GM19467 (cell line): ENCODE results near the gene SLC24A4.
"Not testable (repeated sequence)": the region's sequence is repeated elsewhere in the genome, so short reads cannot be mapped to it uniquely, and the experiment has no call there.

Experiments used
- ATAC-seq: cut with Tn5 transposase; IDR thresholded peaks from one replicate; pipeline ENCODE4 v1.9.1; 2021; ENCODE audit warnings: mild to moderate bottlenecking, moderate library complexity; ENCODE audit not compliant: unreplicated experiment

SLC24A4 gene

DNA sequence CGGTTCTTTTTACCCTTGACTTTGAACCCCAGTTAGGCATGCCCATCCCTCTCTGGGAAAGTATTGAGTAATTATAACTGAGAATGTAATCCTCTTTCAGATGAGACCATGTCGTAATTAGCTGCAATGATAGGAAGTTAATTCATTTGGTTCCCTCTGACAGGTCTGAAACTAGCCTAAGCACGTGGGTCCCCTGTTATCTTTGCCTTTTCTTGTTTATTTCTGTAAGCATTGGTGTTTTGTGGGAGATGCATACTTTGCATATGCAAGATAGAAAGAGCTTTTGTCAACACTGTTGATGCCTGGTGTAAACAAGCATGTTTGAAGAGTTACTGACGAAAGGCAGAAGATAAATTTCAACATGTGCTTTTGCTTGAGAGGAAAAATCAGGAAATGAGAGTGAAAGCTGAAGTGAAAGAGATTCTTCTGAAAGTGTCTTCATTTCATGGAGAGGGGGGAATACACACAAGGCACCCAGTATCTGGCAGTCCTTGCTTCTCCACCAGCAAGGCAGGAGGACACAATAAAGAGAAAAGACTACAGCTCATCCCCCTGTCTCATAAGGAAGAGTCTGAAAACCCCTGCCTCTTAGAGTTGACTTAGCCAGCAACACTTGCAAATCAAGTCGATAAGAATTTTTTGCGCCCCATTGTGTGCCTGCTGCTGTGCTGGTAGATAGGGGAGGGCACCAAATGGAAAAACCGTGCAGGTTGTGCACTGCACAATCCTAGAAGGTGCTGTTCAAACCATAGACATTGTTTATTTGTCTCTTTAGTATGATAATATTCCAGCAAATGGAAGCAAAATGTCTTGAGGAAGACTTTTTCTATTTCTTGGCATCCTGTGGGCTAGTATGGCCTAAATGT, 77.8 kb downstream of the SLC24A4 start:
- ATAC-seq = no peak

- no peak for ATAC-seq
These were observed 78.6 kb downstream of the SLC24A4 start for GRCh38 chr14:92401561-92401960.

GRCh38 chr14:92402500-92402899, 79.5 kb downstream of the SLC24A4 start:
- ATAC-seq = not testable (repeated sequence)

GRCh38 chr14:92404018-92404417, 81.1 kb downstream of the SLC24A4 start:
- no peak for ATAC-seq

DNA sequence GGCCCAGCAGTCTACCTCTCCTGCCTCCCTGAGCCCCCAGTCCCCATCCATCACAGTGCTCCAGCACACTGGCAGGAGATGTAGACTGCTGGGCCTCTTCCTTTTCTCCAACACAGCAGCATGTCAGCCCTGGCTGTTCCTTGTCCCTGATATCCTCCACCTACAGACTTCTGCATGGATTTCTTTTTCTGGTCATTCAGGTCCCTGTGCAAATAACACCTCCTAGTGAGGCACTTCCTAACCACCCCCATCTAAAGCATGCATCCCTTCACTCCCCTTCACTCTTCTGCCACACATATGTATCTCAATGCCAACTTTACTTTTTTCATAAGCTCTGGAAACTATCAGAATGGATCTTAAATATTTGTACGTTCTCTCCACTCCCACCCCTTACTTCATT, 81.5 kb downstream of the SLC24A4 start:
- no peak for ATAC-seq

GRCh38 chr14:92404938-92405337, 82.0 kb downstream of the SLC24A4 start:
- ATAC-seq = no peak

- no peak for ATAC-seq
These were observed 84.4 kb downstream of the SLC24A4 start for GRCh38 chr14:92407410-92407809.

DNA sequence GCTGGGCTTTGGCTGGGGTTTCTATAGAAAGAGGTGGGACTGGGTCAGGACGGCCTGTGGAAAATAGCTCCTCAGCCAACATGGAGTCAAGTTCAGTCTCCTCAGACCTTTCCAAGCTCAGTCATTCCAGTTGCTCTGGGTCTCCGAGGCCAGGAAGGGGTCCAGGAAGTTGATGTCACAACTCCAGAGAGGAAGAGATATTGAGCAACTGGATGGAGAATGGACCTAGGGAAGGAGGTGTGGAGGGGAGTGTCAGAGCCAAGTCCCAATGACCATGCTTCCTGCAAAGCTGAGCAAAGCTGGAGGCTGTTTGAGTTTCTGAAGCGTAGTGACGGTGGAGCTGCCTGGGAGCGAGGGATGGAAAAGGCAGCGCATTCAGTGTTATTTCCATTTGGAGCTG, 86.1 kb downstream of the SLC24A4 start:
- ATAC-seq = no peak

GRCh38 chr14:92411135-92411534, 88.2 kb downstream of the SLC24A4 start:
- ATAC-seq = no peak

DNA sequence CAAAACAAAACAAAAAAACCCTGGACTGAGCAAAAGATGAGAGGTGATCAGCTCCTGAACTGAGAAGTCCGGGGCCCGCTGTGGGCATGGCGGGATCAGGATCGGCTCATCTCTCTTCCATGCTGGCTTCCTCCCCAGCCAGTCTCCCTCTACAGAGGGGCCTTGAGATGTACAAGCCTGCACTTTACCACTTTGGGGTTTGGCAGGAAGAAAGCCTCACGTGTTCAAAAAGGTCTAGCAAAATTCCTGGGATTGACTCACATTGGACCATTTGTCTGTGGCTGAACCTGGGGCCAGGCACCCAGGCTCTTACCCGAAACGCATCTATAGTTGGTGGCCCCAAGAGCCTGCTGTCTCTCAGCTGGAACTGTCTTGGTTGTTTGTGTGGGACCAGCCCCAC, 89.0 kb downstream of the SLC24A4 start:
- no peak for ATAC-seq

DNA sequence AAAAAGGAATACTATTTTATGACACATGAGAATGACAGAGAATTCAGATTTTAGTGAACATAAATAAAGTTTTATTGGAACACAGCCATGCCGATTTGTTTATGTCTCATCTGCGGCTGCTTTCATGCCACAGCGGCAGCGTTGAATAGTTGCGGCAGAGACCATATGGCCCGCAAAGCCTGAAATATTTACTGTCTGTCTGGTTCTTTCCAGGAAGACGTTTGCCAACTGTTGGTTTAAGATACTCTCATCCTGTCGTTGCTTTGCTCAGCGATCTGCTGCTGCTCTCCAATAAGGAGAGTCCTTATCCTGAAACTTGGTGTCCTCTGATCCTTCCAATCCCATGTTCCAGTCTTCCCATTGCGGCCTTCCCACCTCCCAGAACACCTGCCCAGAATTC, 89.9 kb downstream of the SLC24A4 start:
- ATAC-seq = no peak

DNA sequence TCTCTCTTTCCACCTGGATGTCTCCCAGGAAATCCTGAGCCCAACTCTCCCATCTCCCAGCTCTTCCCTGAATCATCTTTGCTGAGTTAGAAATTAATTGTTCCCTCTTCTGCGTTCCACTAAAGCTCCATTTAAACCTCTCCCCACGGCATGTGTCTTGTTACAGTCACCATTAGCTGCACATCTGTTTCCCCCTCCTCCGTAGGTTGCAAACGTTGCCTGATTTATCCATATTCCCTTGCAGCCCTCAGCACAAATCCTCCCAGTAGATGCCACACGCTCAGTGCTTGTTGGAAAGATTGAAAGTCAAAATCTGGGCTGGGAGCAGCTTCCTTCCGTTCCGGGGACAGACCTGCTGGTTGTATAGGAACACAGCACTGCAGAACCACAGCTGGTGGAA, 90.4 kb downstream of the SLC24A4 start:
- no peak for ATAC-seq

DNA sequence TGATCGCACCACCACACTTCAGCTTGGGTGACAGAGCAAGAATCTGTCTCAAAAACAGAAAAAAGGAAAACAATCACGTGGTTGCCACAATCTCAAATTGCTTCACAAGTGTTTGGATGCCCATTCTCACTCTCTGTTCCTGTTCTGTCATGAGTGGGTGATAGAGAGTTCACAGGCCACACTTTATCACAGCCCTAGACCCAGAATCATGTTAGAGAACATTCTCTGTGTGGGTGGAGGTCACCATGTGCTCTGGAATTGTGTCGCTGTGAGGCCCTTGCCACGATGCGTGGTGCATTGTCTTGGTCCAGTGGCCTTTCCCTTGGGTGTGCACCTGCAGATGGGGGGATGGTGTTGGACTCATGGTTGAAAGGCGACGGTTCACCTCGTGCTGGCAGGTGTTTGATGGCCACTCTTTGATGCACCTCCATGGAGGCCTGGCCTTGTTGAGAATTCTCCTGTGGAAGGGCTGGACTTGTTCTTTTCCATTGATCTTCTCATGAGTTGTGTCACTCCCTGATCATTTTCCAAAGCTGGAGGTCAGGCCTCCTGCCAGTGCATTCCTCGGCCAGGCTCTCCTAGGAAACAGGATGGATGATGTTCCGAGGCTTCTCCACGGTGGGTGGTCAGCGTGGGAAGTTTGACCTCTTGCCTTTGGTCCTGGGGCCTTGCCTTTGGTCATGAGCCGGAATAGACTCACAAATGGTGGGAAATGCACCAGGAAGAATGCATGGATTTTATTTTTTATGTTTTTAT, 91.9 kb downstream of the SLC24A4 start:
- ATAC-seq = no peak

- ATAC-seq = no peak
These were observed 93.0 kb downstream of the SLC24A4 start for GRCh38 chr14:92415969-92416368.

DNA sequence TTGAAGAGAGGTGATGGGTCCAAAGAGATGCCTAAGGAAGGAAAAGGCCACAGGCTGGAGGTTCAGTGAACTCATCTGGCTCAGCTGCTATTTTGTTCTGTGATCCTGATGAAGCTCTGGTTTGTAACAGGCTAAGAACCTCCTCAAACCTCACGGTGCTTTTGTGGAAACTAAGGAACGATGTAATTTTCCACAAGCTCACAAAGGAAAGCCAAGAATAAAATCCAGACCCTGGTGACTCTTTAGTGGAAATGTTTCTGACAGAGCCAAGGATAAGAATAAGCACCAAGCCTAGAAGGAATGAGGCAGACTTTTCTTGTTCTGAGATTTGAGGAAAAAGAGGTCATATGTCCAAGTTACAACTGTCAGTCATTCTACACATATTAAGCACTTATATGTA, 93.6 kb downstream of the SLC24A4 start:
- ATAC-seq = no peak

GRCh38 chr14:92417759-92418158, 94.8 kb downstream of the SLC24A4 start:
- ATAC-seq = no peak

- no peak for ATAC-seq
These were observed 98.8 kb downstream of the SLC24A4 start for GRCh38 chr14:92421751-92422150.

- no peak for ATAC-seq
These were observed 102.1 kb downstream of the SLC24A4 start for GRCh38 chr14:92425101-92425500.

- no peak for ATAC-seq
These were observed 103.3 kb downstream of the SLC24A4 start for GRCh38 chr14:92426237-92426636.

DNA sequence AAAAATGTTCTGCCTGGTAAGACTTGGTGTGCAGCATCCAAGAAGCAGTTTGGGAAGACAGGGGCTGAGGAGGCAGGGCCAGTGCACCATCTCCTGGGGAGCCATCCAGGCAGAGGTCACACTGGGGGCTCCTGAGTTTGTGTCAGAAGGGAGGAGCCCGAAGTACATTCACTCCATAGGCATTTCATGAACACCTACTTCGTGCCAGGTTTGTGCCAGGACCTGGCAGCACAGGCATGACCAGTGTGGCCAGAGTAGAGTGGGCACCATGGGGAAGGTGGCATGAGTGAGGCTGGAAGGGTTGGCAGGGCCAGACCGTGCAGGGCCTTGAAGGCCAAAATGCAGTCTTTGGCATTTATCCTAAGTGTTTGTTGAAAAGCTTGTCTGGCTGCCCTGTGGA, 104.1 kb downstream of the SLC24A4 start:
- no peak for ATAC-seq

DNA sequence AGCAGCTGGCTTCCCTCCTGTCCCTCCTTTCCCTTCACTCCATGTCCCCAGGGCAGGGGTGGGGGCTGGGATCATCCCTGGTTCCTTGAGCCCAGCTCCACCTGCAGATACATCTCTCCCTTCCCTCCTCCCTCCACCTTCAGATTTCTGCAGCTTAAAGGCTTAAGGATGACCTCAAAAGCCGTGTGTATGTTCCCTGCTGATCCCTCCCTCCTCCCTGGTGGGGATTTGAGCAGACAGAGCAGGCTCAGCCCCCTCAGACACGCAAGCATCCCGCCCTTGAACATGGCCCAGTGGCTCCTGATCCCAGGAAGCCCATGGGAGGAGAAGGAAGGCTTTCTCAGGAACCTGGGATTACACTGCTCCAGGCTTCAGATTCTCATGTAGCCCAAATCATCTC, 107.7 kb downstream of the SLC24A4 start:
- no peak for ATAC-seq

- ATAC-seq = no peak
These were observed 108.3 kb downstream of the SLC24A4 start for GRCh38 chr14:92431199-92431725.
